Stimulated activated naive CD8-positive, alpha-beta T cell treated with anti-CD3 and anti-CD28 coated beads, Interleukin-15, amount 100 ng/mL, for 72 hours (primary cell): ENCODE measurements around the gene TMEM174.

Experiments used
- ATAC-seq: fragments of 150-1000 bp; cut with Tn5 transposase; 2 replicates; pipeline ENCODE4 v1.10.0; 2021; ENCODE audit warnings: mild to moderate bottlenecking, moderate library complexity
- DNase-seq, 2 donors: peaks; one replicate each; pipeline ENCODE4 v3.0.0; 2021 to 2022
- H3K27ac Mint-ChIP-seq, 2 donors: one replicate each; pipeline ENCODE4 v1.8.0; 2022; ENCODE audit warnings: mild to moderate bottlenecking in 2 of 2, mixed read lengths in 2 of 2, moderate library complexity in 2 of 2
- H3K27me3 Mint-ChIP-seq: one replicate; pipeline ENCODE4 v1.8.0; 2022; ENCODE audit warnings: mixed read lengths
- H3K4me1 Mint-ChIP-seq: one replicate; pipeline ENCODE4 v1.8.0; 2022; ENCODE audit warnings: mild to moderate bottlenecking, mixed read lengths
- H3K4me3 Mint-ChIP-seq, 2 donors: one replicate each; pipeline ENCODE4 v1.8.0; 2022; ENCODE audit warnings: mild to moderate bottlenecking in 2 of 2, mixed read lengths in 2 of 2, moderate library complexity in 1 of 2
- H3K9me3 Mint-ChIP-seq, 2 donors: one replicate each; pipeline ENCODE4 v1.8.0; 2022; ENCODE audit warnings: mixed read lengths in 2 of 2

The TMEM174 gene

GRCh38 chr5:73143716-73144115 lies 29.3 kb upstream of the TMEM174 start:
- Mint-ChIP-seq H3K9me3 (no peaks in the 10 kb centered on the region), H3K27ac (no peak overlapping the region), H3K27me3 (peaks cover 78% of the 10 kb centered on the region), H3K4me3 (no peak overlapping the region), H3K4me1 (no peaks in the 10 kb centered on the region)
- ATAC-seq (no peak), DNase-seq (no peak)

GRCh38 chr5:73149540-73149939 lies 23.5 kb upstream of the TMEM174 start:
- Mint-ChIP-seq H3K4me1 (no peaks in the 10 kb centered on the region), H3K4me3 (no peak overlapping the region), H3K27me3 (peaks cover 88% of the 10 kb centered on the region), H3K27ac (no peak overlapping the region), H3K9me3 (no peaks in the 10 kb centered on the region)
- no peak for ATAC-seq
- no peak for DNase-seq

- Mint-ChIP-seq H3K4me3 (no peak overlapping the region), H3K9me3 (no peaks in the 10 kb centered on the region), H3K4me1 (no peaks in the 10 kb centered on the region), H3K27ac (no peak overlapping the region), H3K27me3 (peaks cover 89% of the 10 kb centered on the region)
- ATAC-seq: no peak
- DNase-seq: no peak
These were observed 22.1 kb upstream of the TMEM174 start for GRCh38 chr5:73150876-73151275.

GRCh38 chr5:73151766-73152410 lies 21.1 kb upstream of the TMEM174 start:
- Mint-ChIP-seq H3K4me1 (no peaks in the 10 kb centered on the region), H3K27me3 (peaks cover 89% of the 10 kb centered on the region), H3K4me3 (no peak overlapping the region), H3K9me3 (no peaks in the 10 kb centered on the region), H3K27ac (no peak overlapping the region)
- no peak for DNase-seq
- ATAC-seq: no peak

GRCh38 chr5:73152411-73153388 lies 20.3 kb upstream of the TMEM174 start:
- H3K4me3 Mint-ChIP-seq: no peak overlapping the region
- peaks cover under 1% of the 10 kb centered on the region for H3K4me1 Mint-ChIP-seq
- ATAC-seq: no peak
- no peaks in the 10 kb centered on the region for H3K9me3 Mint-ChIP-seq
- DNase-seq: no peak
- no peak overlapping the region for H3K27ac Mint-ChIP-seq
- peaks cover 93% of the 10 kb centered on the region for H3K27me3 Mint-ChIP-seq

GRCh38 chr5:73153513-73153912 lies 19.5 kb upstream of the TMEM174 start:
- ATAC-seq: no peak
- Mint-ChIP-seq H3K4me1 (peaks cover 6% of the 10 kb centered on the region), H3K9me3 (no peaks in the 10 kb centered on the region), H3K27ac (no peak overlapping the region), H3K4me3 (no peak overlapping the region), H3K27me3 (peaks cover 100% of the 10 kb centered on the region)
- DNase-seq: no peak

- DNase-seq: no peak
- no peaks in the 10 kb centered on the region for H3K9me3 Mint-ChIP-seq
- H3K27ac Mint-ChIP-seq: no peak overlapping the region
- peaks cover 11% of the 10 kb centered on the region for H3K4me1 Mint-ChIP-seq
- peaks cover 100% of the 10 kb centered on the region for H3K27me3 Mint-ChIP-seq
- no peak overlapping the region for H3K4me3 Mint-ChIP-seq
- no peak for ATAC-seq
These were observed 18.6 kb upstream of the TMEM174 start for GRCh38 chr5:73154208-73155006.

GRCh38 chr5:73155271-73156222 lies 17.4 kb upstream of the TMEM174 start:
- Mint-ChIP-seq H3K4me3 (no peak overlapping the region), H3K27me3 (peaks cover 95% of the 10 kb centered on the region), H3K9me3 (no peaks in the 10 kb centered on the region), H3K4me1 (peaks cover 23% of the 10 kb centered on the region), H3K27ac (no peak overlapping the region)
- DNase-seq (no peak), ATAC-seq (no peak)

GRCh38 chr5:73157414-73158303 lies 15.3 kb upstream of the TMEM174 start:
- DNase-seq (no peak), ATAC-seq (no peak)
- Mint-ChIP-seq H3K27ac (no peak overlapping the region), H3K9me3 (no peaks in the 10 kb centered on the region), H3K4me3 (no peak overlapping the region), H3K4me1 (peaks cover 33% of the 10 kb centered on the region), H3K27me3 (peaks cover 88% of the 10 kb centered on the region)

GRCh38 chr5:73158313-73158712 lies 14.7 kb upstream of the TMEM174 start:
- peaks cover 33% of the 10 kb centered on the region for H3K4me1 Mint-ChIP-seq
- no peaks in the 10 kb centered on the region for H3K9me3 Mint-ChIP-seq
- H3K4me3 Mint-ChIP-seq: no peak overlapping the region
- H3K27ac Mint-ChIP-seq: no peak overlapping the region
- no peak for ATAC-seq
- H3K27me3 Mint-ChIP-seq: peaks cover 88% of the 10 kb centered on the region
- no peak for DNase-seq

GRCh38 chr5:73160239-73160671 lies 12.7 kb upstream of the TMEM174 start:
- H3K9me3 Mint-ChIP-seq: no peaks in the 10 kb centered on the region
- H3K27me3 Mint-ChIP-seq: peaks cover 85% of the 10 kb centered on the region
- ATAC-seq (peak; percentile 98), DNase-seq (peak; percentile 68 to 80)
- no peak overlapping the region for H3K27ac Mint-ChIP-seq
- H3K4me3 Mint-ChIP-seq: peak overlapping the region in 1 of 2 donors; percentile 42
- H3K4me1 Mint-ChIP-seq: peaks cover 33% of the 10 kb centered on the region

GRCh38 chr5:73170522-73170921 lies 2.5 kb upstream of the TMEM174 start:
- ATAC-seq (peak; percentile 28), DNase-seq (peak in 1 of 2 donors; percentile 40)
- peaks cover 0 to 7% of the 10 kb centered on the region in 2 donors for H3K9me3 Mint-ChIP-seq
- H3K27me3 Mint-ChIP-seq: peaks cover 95% of the 10 kb centered on the region
- H3K4me1 Mint-ChIP-seq: peaks cover 6% of the 10 kb centered on the region
- no peak overlapping the region for H3K27ac Mint-ChIP-seq
- no peak overlapping the region for H3K4me3 Mint-ChIP-seq

- ATAC-seq (no peak), DNase-seq (no peak)
- Mint-ChIP-seq H3K4me3 (no peak overlapping the region), H3K4me1 (peaks cover 6% of the 10 kb centered on the region), H3K9me3 (peaks cover 0 to 7% of the 10 kb centered on the region in 2 donors), H3K27me3 (peaks cover 95% of the 10 kb centered on the region), H3K27ac (no peak overlapping the region)
These were observed 1.5 kb upstream of the TMEM174 start for GRCh38 chr5:73171495-73171894.
